Prostate gland (tissue), 2 donors: ENCODE measurements around the gene GPBP1. TPM values are rescaled to one million over a fixed set of nuclear protein-coding genes. Genes with fewer than 3 reads are reported as not detected.

Experiments
- DNase-seq: peaks from one replicate; pipeline ENCODE4 v3.0.0-alpha.2; 2019; ENCODE audit warnings: low spot score
- H3K27ac ChIP-seq, 2 donors: fragments of 200-600 bp; sonication (generic); 2 replicates each; pipeline ENCODE4 v1.5.1; 2017 to 2019
- H3K27me3 ChIP-seq: fragments of 200-600 bp; sonication (generic); replicated peaks from 2 replicates; pipeline ENCODE4 v1.5.1; 2019; ENCODE audit not compliant: insufficient read depth
- H3K36me3 ChIP-seq, 2 donors: fragments of 200-600 bp; sonication (generic); 1 replicate in 1 of 2; 2 replicates in 1 of 2; pipeline versions ENCODE4 v1.5.1 to v1.8.1; 2017 to 2019
- H3K4me1 ChIP-seq: fragments of 200-600 bp; sonication (generic); replicated peaks from 2 replicates; pipeline ENCODE4 v1.5.1; 2019
- H3K4me3 ChIP-seq, 2 donors: fragments of 200-600 bp; sonication (generic); 2 replicates each; pipeline ENCODE4 v1.5.1; 2017 to 2019
- H3K9me3 ChIP-seq: fragments of 200-600 bp; sonication (generic); 2 replicates; pipeline ENCODE4 v1.5.1; 2017
- CTCF ChIP-seq, 4 experiments: fragments of 200-600 bp in 2 of 4; fragments of 450-650 bp in 2 of 4; sonication (generic) in 2 of 4; IDR thresholded peaks; 1 replicate in 3 of 4; 2 replicates in 1 of 4; pipeline ENCODE4 v1.5.1; 2016 to 2019; ENCODE audit warnings: antibody characterized with exemption in 4 of 4, mild to moderate bottlenecking in 2 of 4, moderate library complexity in 2 of 4
- POLR2A ChIP-seq: fragments of 450-650 bp; IDR thresholded peaks from one replicate; pipeline ENCODE4 v1.6.1; 2016; ENCODE audit warnings: antibody characterized with exemption, mild to moderate bottlenecking
- POLR2AphosphoS5 ChIP-seq: sonication (generic); formaldehyde crosslinking; IDR thresholded peaks from one replicate; pipeline ENCODE4 v1.6.1; 2017; ENCODE audit warnings: antibody characterized with exemption
- WGBS: methylation state at CpG from one replicate; pipeline ENCODE4 v1.1.5; 2018; 5-methylcytosine and 5-hydroxymethylcytosine counted together
- intact Hi-C: fragments of 100-400 bp; cut with DNase I; formaldehyde crosslinking; loops from one replicate; pipeline ENCODE4 v1.14.2; 2022
- total RNA-seq, 2 donors: library from RNA; depleted of rRNA; stranded (reverse); fragments of >200 nt; gene quantifications; one replicate each; pipeline ENCODE4 v1.1.0, GENCODE V29; 2016

The GPBP1 gene
- total RNA-seq, 2 donors from 2014 or later = 63.4 to 84.6 TPM

DNA sequence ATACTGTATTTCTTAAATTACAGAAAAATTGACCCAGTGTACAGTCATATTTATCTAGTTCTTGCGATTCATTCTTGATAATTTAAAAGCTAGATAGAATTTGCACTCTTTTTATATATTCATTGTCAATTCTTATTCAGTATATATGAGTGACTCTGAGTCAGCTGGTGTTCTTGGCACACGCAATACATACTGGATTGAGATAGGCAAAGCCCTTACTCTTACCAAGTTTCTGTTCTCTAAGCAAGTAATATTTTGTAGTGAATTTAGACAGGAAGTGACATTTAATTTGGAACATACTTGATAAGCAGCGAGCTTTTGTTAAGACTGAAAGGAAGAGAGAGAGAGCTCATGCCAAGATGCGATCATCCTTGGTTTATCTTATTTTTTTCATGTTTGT is 57.7 kb downstream of the GPBP1 start:
- Histone ChIP-seq H3K36me3 (peaks cover 0 to 5% of the 10 kb centered on the region in 2 donors), H3K4me3 (no peak overlapping the region), H3K4me1 (no peaks in the 10 kb centered on the region), H3K9me3 (no peaks in the 10 kb centered on the region), H3K27ac (no peak overlapping the region), H3K27me3 (no peaks in the 10 kb centered on the region)
- WGBS = 87% methylated on average over 4 of the region's 4 CpGs
- intact Hi-C loops = no loop called here
- TF ChIP-seq POLR2AphosphoS5 (no peak), POLR2A (no peak), CTCF (IDR thresholded peaks at IDR 0.05) (no peak)
- DNase-seq = no peak

DNA sequence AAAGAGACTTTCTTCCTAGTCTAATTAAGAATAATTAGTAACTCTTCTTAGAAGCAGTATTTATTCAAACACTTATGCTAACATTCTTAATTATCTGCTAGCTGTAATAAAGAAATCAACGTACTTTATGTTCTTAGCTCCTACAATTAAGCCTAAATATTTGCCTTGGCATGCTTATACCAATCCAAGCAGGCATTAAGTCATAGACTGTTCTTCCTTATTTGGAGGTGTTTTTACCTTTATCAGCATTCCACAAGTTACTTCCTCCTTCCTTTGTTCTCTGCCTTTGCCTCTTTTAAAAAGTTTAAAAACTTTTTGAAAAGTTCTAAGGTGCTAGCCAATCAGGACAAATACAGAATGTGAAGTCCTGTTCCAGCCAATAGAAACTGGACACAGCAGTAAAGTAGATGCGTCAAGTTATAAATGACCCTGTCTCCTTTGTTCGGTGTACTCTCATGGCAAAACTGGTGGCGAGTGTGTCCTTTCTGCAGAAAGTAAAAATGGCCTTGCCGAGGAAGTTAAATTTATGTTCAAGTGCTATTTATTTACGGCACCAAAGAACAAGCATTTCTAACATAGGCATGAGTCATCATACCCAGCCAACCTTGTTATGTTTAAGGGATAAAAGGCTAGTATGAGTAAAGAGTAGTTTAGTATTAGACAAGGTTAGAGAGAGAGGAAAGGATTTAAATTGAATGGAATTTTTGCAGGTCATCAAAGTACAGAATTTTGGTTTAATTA is 58.6 kb downstream of the GPBP1 start:
- Histone ChIP-seq H3K27me3 (no peaks in the 10 kb centered on the region), H3K4me3 (no peak overlapping the region), H3K36me3 (peaks cover 0 to 5% of the 10 kb centered on the region in 2 donors), H3K27ac (no peak overlapping the region), H3K9me3 (no peaks in the 10 kb centered on the region), H3K4me1 (no peaks in the 10 kb centered on the region)
- no peak for TF ChIP-seq CTCF (IDR thresholded peaks at IDR 0.05)
- no peak for TF ChIP-seq POLR2A
- no peak for TF ChIP-seq POLR2AphosphoS5
- no peak for DNase-seq
- 85% methylated on average over 6 of the region's 6 CpGs for WGBS
- intact Hi-C loops = no loop called here

- intact Hi-C loops = no loop called here
- TF ChIP-seq POLR2AphosphoS5 (no peak), CTCF (IDR thresholded peaks at IDR 0.05) (no peak), POLR2A (no peak)
- no peaks in the 10 kb centered on the region for H3K9me3 ChIP-seq
- no peak overlapping the region for H3K4me3 ChIP-seq
- H3K27me3 ChIP-seq = no peaks in the 10 kb centered on the region
- peaks cover 0 to 10% of the 10 kb centered on the region in 2 donors for H3K36me3 ChIP-seq
- WGBS = 94% methylated on average over 6 of the region's 6 CpGs
- no peak overlapping the region for H3K27ac ChIP-seq
- no peak for DNase-seq
- H3K4me1 ChIP-seq = no peaks in the 10 kb centered on the region
Measured at GRCh38 chr5:57243286-57244137, 69.7 kb downstream of the GPBP1 start.

- no peak for TF ChIP-seq POLR2AphosphoS5
- no peak for TF ChIP-seq CTCF (IDR thresholded peaks at IDR 0.05)
- no peak for TF ChIP-seq POLR2A
- H3K4me1 ChIP-seq = no peaks in the 10 kb centered on the region
- DNase-seq = no peak
- no peak overlapping the region for H3K4me3 ChIP-seq
- no peaks in the 10 kb centered on the region for H3K9me3 ChIP-seq
- H3K36me3 ChIP-seq = peaks cover 0 to 10% of the 10 kb centered on the region in 2 donors
- intact Hi-C loops = no loop called here
- no peaks in the 10 kb centered on the region for H3K27me3 ChIP-seq
- H3K27ac ChIP-seq = no peak overlapping the region
Measured at GRCh38 chr5:57244331-57244730, 70.5 kb downstream of the GPBP1 start.
